Parathyroid adenoma (tissue), 2 donors: ENCODE measurements around the gene MAD1L1.

Experiments
- H2AFZ ChIP-seq: fragments of 300-600 bp; sonication (generic); one replicate; pipeline ENCODE4 v1.7.0; 2017; ENCODE audit warnings: antibody characterized with exemption, mild to moderate bottlenecking
- H3K27ac ChIP-seq: fragments of 300-600 bp; sonication (generic); one replicate; pipeline ENCODE4 v1.7.0; 2017
- H3K27me3 ChIP-seq: fragments of 300-600 bp; sonication (generic); one replicate; pipeline ENCODE4 v1.7.0; 2017; ENCODE audit warnings: low read length; ENCODE audit not compliant: control insufficient read depth, insufficient read depth
- H3K36me3 ChIP-seq: fragments of 300-600 bp; sonication (generic); one replicate; pipeline ENCODE4 v1.7.0; 2017; ENCODE audit warnings: low read length; ENCODE audit not compliant: control insufficient read depth, insufficient read depth
- H3K4me1 ChIP-seq: fragments of 300-600 bp; sonication (generic); one replicate; pipeline ENCODE4 v1.7.0; 2017; ENCODE audit warnings: control low read depth
- H3K4me2 ChIP-seq: fragments of 300-600 bp; sonication (generic); one replicate; pipeline ENCODE4 v1.7.0; 2017; ENCODE audit warnings: low read length
- H3K4me3 ChIP-seq: fragments of 300-600 bp; sonication (generic); one replicate; pipeline ENCODE4 v1.7.0; 2017; ENCODE audit warnings: low read depth, low read length
- H3K79me2 ChIP-seq: fragments of 300-600 bp; sonication (generic); one replicate; pipeline ENCODE4 v1.7.0; 2017; ENCODE audit warnings: control low read depth
- H3K9ac ChIP-seq: fragments of 300-600 bp; sonication (generic); one replicate; pipeline ENCODE4 v1.7.0; 2017; ENCODE audit warnings: mild to moderate bottlenecking
- H3K9me3 ChIP-seq: fragments of 300-600 bp; sonication (generic); one replicate; pipeline ENCODE4 v1.7.0; 2017; ENCODE audit warnings: low read length; ENCODE audit not compliant: control insufficient read depth
- TF ChIP-seq, protein P1 (sequence below): fragments of 300-600 bp; sonication (generic); IDR thresholded peaks from one replicate; pipeline ENCODE4 v1.7.0; 2017; ENCODE audit warnings: antibody characterized with exemption, mild to moderate bottlenecking
- donor health status: primary hyperparathyroidism.

MAD1L1 gene

DNA sequence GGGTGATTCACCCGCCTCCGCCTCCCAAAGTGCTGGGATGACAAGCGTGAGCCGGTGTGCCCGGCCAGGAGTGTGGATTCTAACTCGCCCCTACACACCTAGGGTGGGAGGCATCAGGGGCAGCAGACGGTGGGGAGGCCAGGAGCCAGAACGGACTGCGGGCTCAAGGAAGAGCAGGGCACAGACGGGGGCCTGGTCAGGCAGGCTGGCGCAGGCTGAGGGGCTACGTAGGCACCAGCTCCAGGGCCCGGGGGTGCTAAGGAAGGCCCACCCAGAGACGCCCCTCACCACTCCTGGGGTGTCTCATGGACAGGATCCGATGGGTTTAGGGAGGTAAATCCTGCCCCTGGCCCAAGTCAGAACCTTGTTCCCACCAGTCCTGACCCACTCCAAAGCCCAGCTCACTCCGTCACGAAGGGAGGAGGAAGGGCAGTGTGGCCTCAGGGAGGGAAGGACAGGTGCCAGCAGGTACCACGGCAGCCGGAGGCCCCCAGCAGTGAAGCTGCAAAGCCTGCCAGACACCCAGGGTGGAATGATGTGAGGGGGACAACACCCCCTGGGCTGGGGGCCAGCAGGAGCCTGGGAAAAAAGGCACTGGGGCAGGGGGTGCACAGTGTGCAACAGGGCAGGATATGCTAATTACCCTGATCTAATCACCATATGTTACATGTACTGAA lies 251.4 kb downstream of the MAD1L1 start:
- no peaks in the 10 kb centered on the region for H3K27me3 ChIP-seq
- H3K9ac ChIP-seq, result no peak overlapping the region
- H3K79me2 ChIP-seq, result no peaks in the 10 kb centered on the region
- no peak overlapping the region for H2AFZ ChIP-seq
- no peaks in the 10 kb centered on the region for H3K4me1 ChIP-seq
- TF ChIP-seq, protein P1, sequence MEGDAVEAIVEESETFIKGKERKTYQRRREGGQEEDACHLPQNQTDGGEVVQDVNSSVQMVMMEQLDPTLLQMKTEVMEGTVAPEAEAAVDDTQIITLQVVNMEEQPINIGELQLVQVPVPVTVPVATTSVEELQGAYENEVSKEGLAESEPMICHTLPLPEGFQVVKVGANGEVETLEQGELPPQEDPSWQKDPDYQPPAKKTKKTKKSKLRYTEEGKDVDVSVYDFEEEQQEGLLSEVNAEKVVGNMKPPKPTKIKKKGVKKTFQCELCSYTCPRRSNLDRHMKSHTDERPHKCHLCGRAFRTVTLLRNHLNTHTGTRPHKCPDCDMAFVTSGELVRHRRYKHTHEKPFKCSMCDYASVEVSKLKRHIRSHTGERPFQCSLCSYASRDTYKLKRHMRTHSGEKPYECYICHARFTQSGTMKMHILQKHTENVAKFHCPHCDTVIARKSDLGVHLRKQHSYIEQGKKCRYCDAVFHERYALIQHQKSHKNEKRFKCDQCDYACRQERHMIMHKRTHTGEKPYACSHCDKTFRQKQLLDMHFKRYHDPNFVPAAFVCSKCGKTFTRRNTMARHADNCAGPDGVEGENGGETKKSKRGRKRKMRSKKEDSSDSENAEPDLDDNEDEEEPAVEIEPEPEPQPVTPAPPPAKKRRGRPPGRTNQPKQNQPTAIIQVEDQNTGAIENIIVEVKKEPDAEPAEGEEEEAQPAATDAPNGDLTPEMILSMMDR, result no peak
- H3K4me2 ChIP-seq, result no peak overlapping the region
- H3K4me3 ChIP-seq, result no peak overlapping the region
- H3K36me3 ChIP-seq, result no peaks in the 10 kb centered on the region
- no peak overlapping the region for H3K27ac ChIP-seq
- H3K9me3 ChIP-seq, result no peaks in the 10 kb centered on the region

- Histone ChIP-seq H3K4me2 (no peak overlapping the region), H3K4me1 (no peaks in the 10 kb centered on the region), H3K4me3 (no peak overlapping the region), H3K9me3 (no peaks in the 10 kb centered on the region), H3K9ac (no peak overlapping the region), H3K79me2 (no peaks in the 10 kb centered on the region), H3K36me3 (no peaks in the 10 kb centered on the region), H3K27ac (no peak overlapping the region), H3K27me3 (no peaks in the 10 kb centered on the region), H2AFZ (no peak overlapping the region)
- TF ChIP-seq, protein P1, result no peak
Measured at GRCh38 chr7:1979591-1980560, 252.9 kb downstream of the MAD1L1 start.

- Histone ChIP-seq H3K4me2 (no peak overlapping the region), H3K79me2 (no peaks in the 10 kb centered on the region), H3K9me3 (no peaks in the 10 kb centered on the region), H2AFZ (no peak overlapping the region), H3K4me3 (no peak overlapping the region), H3K4me1 (no peaks in the 10 kb centered on the region), H3K27ac (no peak overlapping the region), H3K9ac (no peak overlapping the region), H3K36me3 (no peaks in the 10 kb centered on the region), H3K27me3 (no peaks in the 10 kb centered on the region)
- TF ChIP-seq, protein P1, result no peak
Measured at GRCh38 chr7:1978656-1979590, 253.8 kb downstream of the MAD1L1 start.

DNA sequence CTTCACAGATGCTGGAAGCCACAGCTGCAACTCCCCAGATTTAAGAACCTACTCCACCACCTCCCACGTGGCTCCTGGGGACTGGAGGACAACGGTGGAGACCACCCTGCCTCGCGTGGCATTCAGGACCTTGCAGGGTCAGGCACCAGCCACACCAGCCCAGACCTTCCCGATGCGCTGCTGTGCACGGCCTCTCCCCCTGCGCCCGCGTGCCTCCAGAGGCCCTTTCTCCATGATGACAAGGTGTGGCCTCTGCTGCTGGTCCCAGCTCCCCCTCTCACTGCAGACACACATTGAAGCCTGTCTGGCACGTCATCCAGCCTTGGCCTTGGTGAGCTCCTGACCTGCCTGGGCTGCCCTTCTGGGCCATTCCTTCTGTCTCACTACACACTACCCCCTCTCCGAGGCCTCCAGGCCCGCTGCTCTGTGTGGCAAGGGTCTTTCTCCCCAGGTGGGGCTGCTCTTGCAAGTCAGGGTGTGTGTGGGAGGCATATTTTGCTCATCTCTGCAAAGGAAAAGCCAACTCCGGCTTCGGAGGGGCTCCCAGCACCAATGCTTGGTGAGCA lies 254.8 kb downstream of the MAD1L1 start:
- Histone ChIP-seq H3K27me3 (no peaks in the 10 kb centered on the region), H3K36me3 (no peaks in the 10 kb centered on the region), H3K9ac (no peak overlapping the region), H3K9me3 (no peaks in the 10 kb centered on the region), H3K4me1 (no peaks in the 10 kb centered on the region), H3K4me2 (no peak overlapping the region), H2AFZ (no peak overlapping the region), H3K27ac (no peak overlapping the region), H3K79me2 (no peaks in the 10 kb centered on the region), H3K4me3 (no peak overlapping the region)
- TF ChIP-seq, protein P1, result no peak
